Effector memory CD4-positive, alpha-beta T cell (primary cell): ENCODE results near the gene MYO7A.

Source experiments
- DNase-seq, 3 donors: peaks; one replicate each; pipeline ENCODE4 v3.0.0-alpha.2; 2020
- H3K27ac ChIP-seq: 2 replicates; pipeline ENCODE4 v1.7.0; 2013; ENCODE audit warnings: mild to moderate bottlenecking, low read length, moderate library complexity; ENCODE audit not compliant: insufficient read depth, poor library complexity, severe bottlenecking
- H3K27me3 ChIP-seq: replicated peaks from 2 replicates; pipeline ENCODE4 v1.7.0; 2013; ENCODE audit warnings: mild to moderate bottlenecking, low read length; ENCODE audit not compliant: insufficient read depth, control insufficient read depth, poor library complexity, severe bottlenecking
- H3K36me3 ChIP-seq: 2 replicates; pipeline ENCODE4 v1.7.0; 2013; ENCODE audit warnings: mild to moderate bottlenecking, low read length, moderate library complexity; ENCODE audit not compliant: control insufficient read depth, insufficient read depth
- H3K4me1 ChIP-seq: 2 replicates; pipeline ENCODE4 v1.7.0; 2013; ENCODE audit warnings: low read length, mild to moderate bottlenecking; ENCODE audit not compliant: control insufficient read depth, insufficient read depth, poor library complexity, severe bottlenecking
- H3K4me3 ChIP-seq: 2 replicates; pipeline ENCODE4 v1.7.0; 2013; ENCODE audit warnings: low read length, low read depth, mild to moderate bottlenecking; ENCODE audit not compliant: insufficient read depth, poor library complexity, severe bottlenecking
- H3K9me3 ChIP-seq: 2 replicates; pipeline ENCODE4 v1.7.0; 2013; ENCODE audit warnings: mild to moderate bottlenecking, low read length, moderate library complexity; ENCODE audit not compliant: control insufficient read depth

MYO7A gene

GRCh38 chr11:77144857-77145428 lies 16.9 kb downstream of the MYO7A start:
- H3K4me3 ChIP-seq = no peak overlapping the region
- DNase-seq = no peak
- no peak overlapping the region for H3K27ac ChIP-seq
- H3K27me3 ChIP-seq = no peaks in the 10 kb centered on the region
- H3K9me3 ChIP-seq = no peaks in the 10 kb centered on the region
- H3K4me1 ChIP-seq = peaks cover 3% of the 10 kb centered on the region
- H3K36me3 ChIP-seq = no peaks in the 10 kb centered on the region

DNA sequence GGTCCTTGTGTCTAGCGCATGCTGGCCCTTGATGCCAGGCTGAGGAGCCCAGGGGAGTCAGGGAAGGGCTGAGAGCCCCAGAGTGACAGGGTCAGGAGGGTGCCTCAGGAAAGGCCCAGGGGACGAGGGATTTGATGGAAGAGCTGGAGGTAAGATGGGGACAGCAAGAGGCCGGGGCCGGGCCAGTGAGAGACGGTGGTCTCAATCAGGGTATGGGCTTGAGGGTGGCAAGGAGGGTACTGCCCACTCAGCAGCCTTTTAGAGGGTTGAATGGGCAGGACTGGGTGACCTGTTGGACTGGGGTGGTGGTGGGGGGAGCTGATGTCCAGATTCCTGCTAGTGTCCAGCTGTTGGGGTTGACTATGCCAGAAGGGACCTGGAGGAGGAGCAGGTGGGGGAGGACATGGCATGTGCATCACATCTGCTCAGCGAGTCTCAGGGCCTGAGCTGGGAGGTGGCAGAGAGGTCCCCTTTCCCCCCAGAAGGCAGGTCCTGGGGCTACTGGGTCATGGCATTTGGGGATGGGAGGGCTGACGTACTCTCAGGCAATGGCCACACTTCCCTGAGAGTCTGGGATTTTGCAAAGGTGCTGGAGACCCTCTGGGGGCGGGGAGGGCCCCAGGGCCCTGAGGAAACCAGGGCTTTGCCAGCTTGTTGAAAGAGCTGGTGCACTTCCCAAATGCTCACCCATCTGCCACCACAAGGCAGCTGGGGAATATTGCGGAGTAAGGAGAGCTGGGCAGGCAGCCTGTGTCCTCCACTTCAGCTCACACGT lies 18.4 kb downstream of the MYO7A start:
- H3K27me3 ChIP-seq = no peaks in the 10 kb centered on the region
- H3K9me3 ChIP-seq = no peaks in the 10 kb centered on the region
- H3K36me3 ChIP-seq = no peaks in the 10 kb centered on the region
- H3K27ac ChIP-seq = no peak overlapping the region
- H3K4me3 ChIP-seq = no peak overlapping the region
- no peak for DNase-seq
- H3K4me1 ChIP-seq = peaks cover 4% of the 10 kb centered on the region

DNA sequence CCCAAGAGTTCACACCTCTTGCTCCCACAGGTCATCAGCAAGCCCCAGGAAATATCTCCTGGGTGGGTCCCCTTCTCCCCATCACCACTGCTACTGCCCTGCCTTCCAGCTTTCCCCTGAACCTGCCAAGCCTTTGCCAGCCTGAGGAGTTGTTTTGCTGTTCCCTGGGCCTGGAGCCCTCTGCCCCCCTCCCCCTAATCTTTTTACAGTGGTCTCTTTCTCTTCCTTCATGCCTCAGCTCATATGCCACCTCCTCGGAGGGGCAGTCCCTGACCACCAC lies 18.9 kb downstream of the MYO7A start:
- Histone ChIP-seq H3K4me1 (peaks cover 10% of the 10 kb centered on the region), H3K4me3 (no peak overlapping the region), H3K9me3 (no peaks in the 10 kb centered on the region), H3K27me3 (no peaks in the 10 kb centered on the region), H3K36me3 (no peaks in the 10 kb centered on the region), H3K27ac (no peak overlapping the region)
- DNase-seq = no peak

- Histone ChIP-seq H3K27ac (no peak overlapping the region), H3K36me3 (no peaks in the 10 kb centered on the region), H3K27me3 (no peaks in the 10 kb centered on the region), H3K4me1 (peaks cover 17% of the 10 kb centered on the region), H3K9me3 (no peaks in the 10 kb centered on the region), H3K4me3 (no peak overlapping the region)
- peak in 1 of 3 donors; percentile 18 for DNase-seq
These were observed 19.7 kb downstream of the MYO7A start for GRCh38 chr11:77147668-77148321.

DNA sequence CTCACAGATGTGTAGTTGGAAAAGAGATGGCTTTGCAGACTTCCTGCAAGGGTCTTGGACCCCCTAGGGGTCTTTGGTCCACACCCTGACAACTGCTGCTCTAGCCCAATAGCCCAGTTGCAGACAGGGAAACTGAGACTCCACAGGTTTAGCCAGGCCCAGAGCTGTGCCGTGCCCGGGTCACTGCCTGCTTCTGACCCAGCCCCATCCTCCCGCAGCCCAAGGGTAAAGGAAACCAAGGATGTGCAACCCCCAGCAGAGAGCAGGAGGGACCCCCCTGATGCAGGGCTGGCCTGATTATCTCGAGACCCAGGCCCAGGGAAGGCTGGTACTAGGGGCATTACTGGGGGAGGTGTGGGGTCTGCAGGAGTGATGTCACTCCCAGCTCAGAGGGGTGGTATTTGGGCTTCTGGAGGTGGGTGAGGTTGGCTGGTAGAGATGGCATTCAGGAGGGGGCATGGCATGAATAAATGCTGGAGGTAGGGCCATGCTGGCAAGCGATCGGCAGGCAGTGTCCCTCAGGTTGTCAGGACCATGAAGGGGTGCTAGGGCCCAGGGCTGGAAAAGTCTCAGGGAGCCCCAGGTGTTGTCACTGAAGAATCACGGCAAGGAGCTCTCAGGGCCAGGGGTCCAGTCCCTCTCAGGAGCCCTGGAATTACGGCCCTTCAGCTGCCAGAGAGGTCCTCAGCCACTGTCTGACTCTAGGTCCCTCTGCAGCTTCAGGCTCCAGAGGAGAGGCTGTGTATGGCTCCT lies 21.1 kb downstream of the MYO7A start:
- no peak for DNase-seq
- peaks cover 22% of the 10 kb centered on the region for H3K4me1 ChIP-seq
- no peak overlapping the region for H3K27ac ChIP-seq
- no peak overlapping the region for H3K4me3 ChIP-seq
- no peaks in the 10 kb centered on the region for H3K9me3 ChIP-seq
- no peaks in the 10 kb centered on the region for H3K27me3 ChIP-seq
- no peaks in the 10 kb centered on the region for H3K36me3 ChIP-seq

GRCh38 chr11:77149716-77150392 lies 21.8 kb downstream of the MYO7A start:
- Histone ChIP-seq H3K4me3 (no peak overlapping the region), H3K36me3 (no peaks in the 10 kb centered on the region), H3K27me3 (no peaks in the 10 kb centered on the region), H3K9me3 (no peaks in the 10 kb centered on the region), H3K27ac (no peak overlapping the region), H3K4me1 (peaks cover 26% of the 10 kb centered on the region)
- DNase-seq = no peak

DNA sequence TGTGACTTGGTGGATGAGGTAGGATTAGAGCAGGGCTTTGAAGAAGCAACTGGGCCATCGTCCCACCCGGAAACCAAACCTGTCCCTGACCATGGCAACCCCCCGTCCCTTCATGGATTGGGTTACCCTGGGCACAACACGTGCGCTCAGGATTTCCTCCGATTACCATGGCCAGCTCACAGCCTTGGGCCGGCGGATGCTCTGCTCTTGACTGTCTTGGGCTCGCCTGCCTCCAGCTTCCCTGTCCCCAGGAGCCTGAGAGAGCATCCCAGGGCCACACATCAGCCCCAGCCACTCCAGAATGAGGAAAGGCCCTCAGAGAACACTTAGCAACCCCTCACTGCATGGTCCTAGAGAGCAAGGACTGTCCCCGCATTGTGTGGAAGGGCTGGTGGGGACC lies 22.8 kb downstream of the MYO7A start:
- H3K4me3 ChIP-seq = no peak overlapping the region

GRCh38 chr11:77151804-77152509 lies 23.9 kb downstream of the MYO7A start:
- Histone ChIP-seq H3K27ac (no peak overlapping the region), H3K4me1 (peaks cover 26% of the 10 kb centered on the region), H3K4me3 (no peak overlapping the region), H3K27me3 (no peaks in the 10 kb centered on the region), H3K9me3 (no peaks in the 10 kb centered on the region), H3K36me3 (no peaks in the 10 kb centered on the region)
- DNase-seq = peak; percentile 6 to 33 (median 27)

More for the DNA sequence above, 22.8 kb downstream of the MYO7A start:
- DNase-seq = no peak
- H3K27ac ChIP-seq = no peak overlapping the region
- H3K4me1 ChIP-seq = peaks cover 26% of the 10 kb centered on the region
- no peaks in the 10 kb centered on the region for H3K36me3 ChIP-seq
- H3K9me3 ChIP-seq = no peaks in the 10 kb centered on the region
- H3K27me3 ChIP-seq = no peaks in the 10 kb centered on the region

- H3K4me1 ChIP-seq = peaks cover 26% of the 10 kb centered on the region
These were observed 24.8 kb downstream of the MYO7A start for GRCh38 chr11:77152846-77153245.

More at GRCh38 chr11:77152846-77153245, 24.8 kb downstream of the MYO7A start:
- Histone ChIP-seq H3K4me3 (no peak overlapping the region), H3K36me3 (no peaks in the 10 kb centered on the region), H3K27ac (no peak overlapping the region), H3K9me3 (no peaks in the 10 kb centered on the region), H3K27me3 (no peaks in the 10 kb centered on the region)
- DNase-seq = no peak
